CD4-positive, alpha-beta T cell (primary cell): ENCODE measurements around the gene CRTC1. TPM values are rescaled to one million over a fixed set of nuclear protein-coding genes. Genes with fewer than 3 reads are reported as not detected.

ENCODE experiments used
- ATAC-seq: fragments of 200-7000 bp; cut with Tn5 transposase; one replicate; pipeline ENCODE4 v1.10.0; 2022; ENCODE audit warnings: mild to moderate bottlenecking; ENCODE audit not compliant: poor library complexity
- CTCF ChIA-PET: fragments of 350-600 bp; sonication (Branson Sonifier 250); formaldehyde crosslinking; loops from one replicate; lab custom pipeline; 2021; ENCODE audit warnings: antibody characterized with exemption, inconsistent platforms; lab: Charles Lee
- POLR2A ChIA-PET: fragments of 350-600 bp; sonication (Branson Sonifier 250); formaldehyde crosslinking; loops from one replicate; lab custom pipeline; 2021; ENCODE audit warnings: antibody characterized with exemption, inconsistent platforms; lab: Charles Lee
- DNase-seq, 14 experiments: peaks; one replicate each; pipeline ENCODE4 v3.0.0-alpha.2; 2013 to 2020; ENCODE audit warnings: mixed read lengths in 2 of 14
- H3K27ac ChIP-seq, 2 donors: one replicate each; pipeline versions ENCODE4 v1.5.1 to v1.7.0; 2013; ENCODE audit warnings: low read length in 2 of 2, low read depth in 1 of 2, mild to moderate bottlenecking in 1 of 2
- H3K27me3 ChIP-seq, 2 experiments: 1 replicate in 1 of 2; 2 replicates in 1 of 2; pipeline versions ENCODE4 v1.6.1 to v1.7.0; 2013; ENCODE audit warnings: low read length in 2 of 2, control low read depth in 1 of 2, mild to moderate bottlenecking in 1 of 2, moderate library complexity in 1 of 2; ENCODE audit not compliant: insufficient read depth in 2 of 2, control insufficient read depth in 1 of 2
- H3K36me3 ChIP-seq: one replicate; pipeline ENCODE4 v1.6.1; 2013; ENCODE audit warnings: low read length, control low read depth; ENCODE audit not compliant: insufficient read depth
- H3K4me1 ChIP-seq: one replicate; pipeline ENCODE4 v1.6.1; 2013; ENCODE audit warnings: low read length, control low read depth; ENCODE audit not compliant: insufficient read depth
- H3K4me3 ChIP-seq: one replicate; pipeline ENCODE4 v1.5.1; 2013; ENCODE audit warnings: mild to moderate bottlenecking, low read length, moderate library complexity
- H3K9me3 ChIP-seq, 2 experiments: 1 replicate in 1 of 2; 2 replicates in 1 of 2; pipeline versions ENCODE4 v1.6.1 to v1.7.0; 2013; ENCODE audit warnings: low read length in 2 of 2, mild to moderate bottlenecking in 2 of 2, control low read depth in 1 of 2, moderate library complexity in 1 of 2; ENCODE audit not compliant: control insufficient read depth in 1 of 2, insufficient read depth in 1 of 2
- H3K27ac Mint-ChIP-seq: one replicate; pipeline ENCODE4 v1.8.0; 2020; ENCODE audit warnings: mixed read lengths
- H3K27me3 Mint-ChIP-seq: one replicate; pipeline ENCODE4 v1.8.0; 2021; ENCODE audit warnings: mixed read lengths
- H3K36me3 Mint-ChIP-seq: one replicate; pipeline ENCODE4 v1.8.0; 2021; ENCODE audit warnings: low read depth, mixed read lengths
- H3K4me1 Mint-ChIP-seq: one replicate; pipeline ENCODE4 v1.8.0; 2021; ENCODE audit warnings: low read depth, mixed read lengths
- H3K4me3 Mint-ChIP-seq: one replicate; pipeline ENCODE4 v1.8.0; 2020; ENCODE audit warnings: mild to moderate bottlenecking, mixed read lengths
- H3K9me3 Mint-ChIP-seq: one replicate; pipeline ENCODE4 v1.8.0; 2020; ENCODE audit warnings: mixed read lengths
- intact Hi-C, 2 experiments: fragments of 100-400 bp; cut with DNase I in 1 of 2; cut with micrococcal nuclease in 1 of 2; formaldehyde crosslinking; loops; one replicate each; pipeline versions ENCODE4 v1.15.1 to v1.9.0; 2023 to 2025; cut with DNase I, micrococcal nuclease
- total RNA-seq, 174 experiments: library from RNA in 2 of 174; stranded (reverse) in 2 of 174; gene quantifications; one replicate each; pipeline ENCODE4 v1.2.3 and lab custom pipeline; 2021 to 2026
- TF ChIP-seq, protein P1 (sequence below): fragments of 200-600 bp; IDR thresholded peaks from one replicate; pipeline ENCODE4 v1.8.0; 2022; ENCODE audit warnings: antibody characterized with exemption, mild to moderate bottlenecking

Gene CRTC1
- total RNA-seq, 2 experiments from 2014 or later = 11.8 to 12.2 TPM

DNA sequence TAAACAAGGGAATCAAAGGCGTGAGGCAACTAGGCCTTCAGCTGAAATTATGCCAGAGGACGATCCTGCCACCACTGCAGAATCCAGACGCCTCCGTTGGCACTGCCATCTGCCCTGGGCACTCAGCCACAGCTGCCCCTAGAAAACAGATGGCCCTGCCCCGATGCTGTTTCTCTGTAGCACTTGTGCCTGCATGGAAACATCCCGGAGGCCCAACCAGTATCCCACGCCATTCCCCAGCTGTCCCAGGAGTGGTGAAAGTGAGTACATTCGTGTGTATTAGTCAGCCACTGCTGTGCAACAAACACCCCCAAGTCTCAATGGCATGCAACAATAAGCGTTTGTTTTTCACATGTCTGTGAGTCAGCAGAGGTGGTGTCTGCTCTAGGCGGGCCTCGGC, 8.9 kb upstream of the CRTC1 start:
- no peak for DNase-seq
- Mint-ChIP-seq H3K4me3 (no peak overlapping the region), H3K27me3 (no peaks in the 10 kb centered on the region), H3K36me3 (peaks cover 12% of the 10 kb centered on the region), H3K4me1 (no peaks in the 10 kb centered on the region), H3K27ac (no peak overlapping the region), H3K9me3 (no peaks in the 10 kb centered on the region)
- Histone ChIP-seq H3K9me3 (no peaks in the 10 kb centered on the region), H3K4me1 (no peaks in the 10 kb centered on the region), H3K27me3 (no peaks in the 10 kb centered on the region), H3K36me3 (peaks cover under 1% of the 10 kb centered on the region), H3K27ac (no peak overlapping the region), H3K4me3 (no peak overlapping the region)
- intact Hi-C loops = loop anchor here in 1 of 2 experiments (5.0 kb wide), 2 partner anchors 207 to 222 kb away; no protein-coding TSS in a partner anchor
- ChIA-PET POLR2A (interaction anchor here (0.5 kb wide), 1 partner anchor 104 kb away, joined by 3 read pairs; no protein-coding TSS in a partner anchor), CTCF (no interaction called here)
- ATAC-seq = no peak
- TF ChIP-seq, protein P1, sequence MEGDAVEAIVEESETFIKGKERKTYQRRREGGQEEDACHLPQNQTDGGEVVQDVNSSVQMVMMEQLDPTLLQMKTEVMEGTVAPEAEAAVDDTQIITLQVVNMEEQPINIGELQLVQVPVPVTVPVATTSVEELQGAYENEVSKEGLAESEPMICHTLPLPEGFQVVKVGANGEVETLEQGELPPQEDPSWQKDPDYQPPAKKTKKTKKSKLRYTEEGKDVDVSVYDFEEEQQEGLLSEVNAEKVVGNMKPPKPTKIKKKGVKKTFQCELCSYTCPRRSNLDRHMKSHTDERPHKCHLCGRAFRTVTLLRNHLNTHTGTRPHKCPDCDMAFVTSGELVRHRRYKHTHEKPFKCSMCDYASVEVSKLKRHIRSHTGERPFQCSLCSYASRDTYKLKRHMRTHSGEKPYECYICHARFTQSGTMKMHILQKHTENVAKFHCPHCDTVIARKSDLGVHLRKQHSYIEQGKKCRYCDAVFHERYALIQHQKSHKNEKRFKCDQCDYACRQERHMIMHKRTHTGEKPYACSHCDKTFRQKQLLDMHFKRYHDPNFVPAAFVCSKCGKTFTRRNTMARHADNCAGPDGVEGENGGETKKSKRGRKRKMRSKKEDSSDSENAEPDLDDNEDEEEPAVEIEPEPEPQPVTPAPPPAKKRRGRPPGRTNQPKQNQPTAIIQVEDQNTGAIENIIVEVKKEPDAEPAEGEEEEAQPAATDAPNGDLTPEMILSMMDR = no peak

DNA sequence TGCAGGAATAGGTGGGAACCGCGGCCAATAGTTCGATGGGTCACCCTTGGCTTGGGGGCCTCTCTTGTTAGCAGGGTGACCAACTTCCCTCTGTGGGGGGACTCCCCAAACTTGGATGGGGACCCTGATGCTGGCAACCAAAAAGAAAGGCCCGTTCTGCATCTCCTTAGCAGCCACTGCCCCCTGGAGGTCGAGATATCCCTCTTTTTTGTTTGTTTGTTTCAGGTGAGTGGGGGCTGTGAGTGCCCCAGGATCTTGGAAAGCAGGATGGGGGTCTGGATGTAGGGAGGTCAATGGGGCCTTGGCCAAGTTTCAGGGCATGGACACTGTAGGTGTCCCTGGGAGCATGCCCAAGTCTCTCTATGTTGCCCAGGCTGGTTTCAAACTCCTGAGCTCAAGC, 7.7 kb upstream of the CRTC1 start:
- intact Hi-C loops = loop anchor here in 1 of 2 experiments (5.0 kb wide), 1 partner anchor 208 kb away; no protein-coding TSS in a partner anchor
- Mint-ChIP-seq H3K27me3 (no peaks in the 10 kb centered on the region), H3K27ac (no peak overlapping the region)

DNA sequence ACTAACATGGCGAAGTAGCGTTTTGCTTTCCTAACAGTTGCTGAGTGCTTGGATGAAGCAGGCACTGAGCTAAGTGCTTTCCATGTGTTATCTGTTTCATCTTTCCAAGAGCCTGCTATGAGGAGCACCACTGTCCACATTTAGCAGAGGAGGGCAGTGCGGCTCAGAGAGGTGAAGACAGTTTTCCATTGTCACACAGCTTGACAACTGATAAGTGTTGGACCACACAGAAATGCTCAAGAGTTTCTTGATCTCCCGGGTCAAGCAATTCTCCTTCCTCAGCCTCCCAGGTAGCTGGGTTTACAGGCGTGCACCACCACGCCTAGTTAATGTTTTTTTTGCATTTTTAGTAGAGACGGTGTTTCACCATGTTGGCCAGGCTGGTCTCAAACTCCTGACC, 6.8 kb upstream of the CRTC1 start:
- H3K4me3 Mint-ChIP-seq = no peak overlapping the region
- no peaks in the 10 kb centered on the region for H3K27me3 Mint-ChIP-seq
- Histone ChIP-seq H3K4me3 (no peak overlapping the region), H3K4me1 (no peaks in the 10 kb centered on the region), H3K36me3 (no peaks in the 10 kb centered on the region), H3K27me3 (no peaks in the 10 kb centered on the region), H3K27ac (no peak overlapping the region), H3K9me3 (no peaks in the 10 kb centered on the region)
- intact Hi-C loops = loop anchor here in 1 of 2 experiments (5.0 kb wide), 1 partner anchor 209 kb away; no protein-coding TSS in a partner anchor
- ChIA-PET CTCF (interaction anchor here (1.0 kb wide), 1 partner anchor 14 kb away, joined by 4 read pairs; no protein-coding TSS in a partner anchor), POLR2A (no interaction called here)
- H3K4me1 Mint-ChIP-seq = no peaks in the 10 kb centered on the region
- H3K9me3 Mint-ChIP-seq = no peaks in the 10 kb centered on the region
- no peak for DNase-seq
- H3K27ac Mint-ChIP-seq = no peak overlapping the region
- H3K36me3 Mint-ChIP-seq = peaks cover 1% of the 10 kb centered on the region
- no peak for ATAC-seq
- TF ChIP-seq, protein P1 = no peak

More for the DNA sequence above, 7.7 kb upstream of the CRTC1 start:
- H3K36me3 ChIP-seq = no peaks in the 10 kb centered on the region
- DNase-seq = peak in 6 of 14 experiments; percentile 13 to 49 (median 32)
- TF ChIP-seq, protein P1 = peak; percentile 19
- no peak for ATAC-seq
- H3K9me3 Mint-ChIP-seq = no peaks in the 10 kb centered on the region
- ChIA-PET CTCF (no interaction called here), POLR2A (no interaction called here)
- no peak overlapping the region for H3K4me3 Mint-ChIP-seq
- no peaks in the 10 kb centered on the region for H3K4me1 Mint-ChIP-seq
- no peak overlapping the region for H3K4me3 ChIP-seq
- H3K4me1 ChIP-seq = no peaks in the 10 kb centered on the region
- H3K9me3 ChIP-seq = no peaks in the 10 kb centered on the region
- no peaks in the 10 kb centered on the region for H3K27me3 ChIP-seq
- H3K36me3 Mint-ChIP-seq = peaks cover 4% of the 10 kb centered on the region
- no peak overlapping the region for H3K27ac ChIP-seq
